H1 (cell line): ENCODE data around the gene HRH3. TPM values are rescaled to one million over a fixed set of nuclear protein-coding genes. Genes with fewer than 3 reads are reported as not detected.

ENCODE experiments used
- CTCF ChIA-PET: fragments of 300-600 bp; sonication (Branson Sonifier 250); formaldehyde crosslinking; loops from one replicate; lab custom pipeline; 2021; ENCODE audit not compliant: partially characterized antibody; lab: Charles Lee
- POLR2A ChIA-PET: fragments of 300-600 bp; sonication (Branson Sonifier 250); formaldehyde crosslinking; loops from one replicate; lab custom pipeline; 2021; ENCODE audit warnings: inconsistent platforms; ENCODE audit not compliant: partially characterized antibody; lab: Charles Lee
- DNase-seq, 2 experiments: peaks; one replicate each; pipeline versions ENCODE4 v3.0.0 to v3.0.0-alpha.2; 2010 to 2022; ENCODE audit warnings: low spot score in 2 of 2, low read depth in 1 of 2, mixed read lengths in 1 of 2
- FAIRE-seq: peaks from 2 replicates; lab custom pipeline; 2011; peaks lifted over from hg19 to GRCh38; lab: Jason Lieb, UNC
- H2AFZ ChIP-seq: 2 replicates; pipeline ENCODE4 v1.8.1; 2012; ENCODE audit warnings: low read length, inconsistent platforms
- H2AK5ac ChIP-seq: 2 replicates; pipeline ENCODE4 v1.6.1; 2013; ENCODE audit warnings: low read depth, low read length
- H2BK120ac ChIP-seq: replicated peaks from 2 replicates; pipeline ENCODE3; 2013; ENCODE audit warnings: low read depth, low read length, inconsistent platforms
- H2BK12ac ChIP-seq: 2 replicates; pipeline ENCODE4 v1.6.1; 2013; ENCODE audit warnings: low read depth, low read length
- H2BK15ac ChIP-seq: 2 replicates; pipeline ENCODE4 v1.6.1; 2013; ENCODE audit warnings: low read length
- H2BK20ac ChIP-seq: 2 replicates; pipeline ENCODE4 v1.6.1; 2013; ENCODE audit warnings: low read length
- H2BK5ac ChIP-seq: 2 replicates; pipeline ENCODE4 v1.6.1; 2013; ENCODE audit warnings: low read depth, low read length
- H3K14ac ChIP-seq: 2 replicates; pipeline ENCODE4 v1.6.1; 2013; ENCODE audit warnings: inconsistent platforms; ENCODE audit not compliant: insufficient read length
- H3K18ac ChIP-seq: 2 replicates; pipeline ENCODE4 v1.6.1; 2013; ENCODE audit warnings: low read length; ENCODE audit errors: extremely low read depth
- H3K23ac ChIP-seq: 2 replicates; pipeline ENCODE4 v1.6.1; 2013; ENCODE audit warnings: inconsistent platforms; ENCODE audit not compliant: insufficient read length
- H3K23me2 ChIP-seq: 2 replicates; pipeline ENCODE4 v1.6.1; 2013; ENCODE audit warnings: low read depth, low read length
- H3K27ac ChIP-seq: 2 replicates; pipeline ENCODE4 v1.6.1; 2011; ENCODE audit warnings: low read depth, low read length, inconsistent platforms
- H3K27me3 ChIP-seq, 4 experiments: replicated peaks in 1 of 4; 1 replicate in 1 of 4; 2 replicates in 3 of 4; pipeline versions ENCODE4 v1.6.1 to v1.8.1; 2011 to 2013; ENCODE audit warnings: low read length in 3 of 4, mild to moderate bottlenecking in 3 of 4, inconsistent platforms in 2 of 4, mixed read lengths in 2 of 4, moderate library complexity in 1 of 4; ENCODE audit not compliant: control insufficient read depth in 3 of 4, insufficient read depth in 3 of 4; ENCODE audit errors: extremely low read depth in 1 of 4
- H3K36me3 ChIP-seq, 4 experiments: 2 replicates each; pipeline versions ENCODE4 v1.6.1 to v1.8.1; 2011 to 2013; ENCODE audit warnings: mild to moderate bottlenecking in 4 of 4, low read length in 3 of 4, moderate library complexity in 2 of 4, control low read depth in 1 of 4, inconsistent platforms in 1 of 4; ENCODE audit not compliant: insufficient read depth in 4 of 4, control insufficient read depth in 2 of 4
- H3K4ac ChIP-seq: replicated peaks from 2 replicates; pipeline ENCODE3; 2013; ENCODE audit warnings: low read length, low read depth, mixed read lengths, inconsistent platforms; ENCODE audit not compliant: insufficient read length
- H3K4me1 ChIP-seq, 4 experiments: replicated peaks in 1 of 4; 1 replicate in 1 of 4; 2 replicates in 3 of 4; pipeline versions ENCODE4 v1.6.1 to v1.8.1; 2011 to 2013; ENCODE audit warnings: low read length in 3 of 4, inconsistent platforms in 2 of 4, mixed read lengths in 1 of 4; ENCODE audit not compliant: insufficient read depth in 4 of 4, control insufficient read depth in 3 of 4
- H3K4me2 ChIP-seq, 2 experiments: 2 replicates each; pipeline versions ENCODE4 v1.6.1 to v1.8.1; 2011 to 2013; ENCODE audit warnings: low read depth in 2 of 2, low read length in 2 of 2, control low read depth in 1 of 2, inconsistent platforms in 1 of 2, mild to moderate bottlenecking in 1 of 2; ENCODE audit not compliant: insufficient read depth in 1 of 2
- H3K4me3 ChIP-seq, 4 experiments: fragments of 200-600, 300-600 bp in 1 of 4; sonication (generic), shearing (Covaris generic), sonication (Bioruptor Twin) in 1 of 4; 2 replicates each; pipeline versions ENCODE4 v1.5.1 to v1.8.1; 2011 to 2016; ENCODE audit warnings: low read length in 4 of 4, low read depth in 3 of 4, control low read depth in 2 of 4, inconsistent platforms in 2 of 4, mild to moderate bottlenecking in 2 of 4, mixed read lengths in 1 of 4, moderate library complexity in 1 of 4; ENCODE audit not compliant: insufficient read depth in 2 of 4; ENCODE audit errors: extremely low read depth in 1 of 4
- H3K56ac ChIP-seq: replicated peaks from 2 replicates; pipeline ENCODE3; 2013; ENCODE audit warnings: low read depth, mild to moderate bottlenecking, mixed read lengths, low read length, inconsistent platforms; ENCODE audit not compliant: insufficient read length
- H3K79me1 ChIP-seq: 2 replicates; pipeline ENCODE4 v1.6.1; 2013; ENCODE audit warnings: low read depth, low read length, control low read depth
- H3K79me2 ChIP-seq, 2 experiments: 2 replicates each; pipeline versions ENCODE4 v1.6.1 to v1.8.1; 2012 to 2013; ENCODE audit warnings: low read length in 2 of 2, mild to moderate bottlenecking in 2 of 2, inconsistent platforms in 1 of 2; ENCODE audit not compliant: insufficient read depth in 2 of 2, control insufficient read depth in 1 of 2
- H3K9ac ChIP-seq, 4 experiments: replicated peaks in 1 of 4; 1 replicate in 1 of 4; 2 replicates in 3 of 4; pipeline versions ENCODE4 v1.6.1 to v1.8.1; 2011 to 2013; ENCODE audit warnings: low read depth in 3 of 4, low read length in 3 of 4, control low read depth in 2 of 4, mild to moderate bottlenecking in 2 of 4, moderate library complexity in 2 of 4, inconsistent platforms in 1 of 4; ENCODE audit errors: extremely low read depth in 1 of 4
- H3K9me3 ChIP-seq, 2 experiments: 2 replicates each; pipeline versions ENCODE4 v1.6.1 to v1.8.1; 2012 to 2013; ENCODE audit warnings: mild to moderate bottlenecking in 2 of 2, moderate library complexity in 2 of 2, control low read depth in 1 of 2, inconsistent platforms in 1 of 2, low read depth in 1 of 2, low read length in 1 of 2, mixed read lengths in 1 of 2; ENCODE audit not compliant: insufficient read depth in 2 of 2
- H4K20me1 ChIP-seq, 2 experiments: replicated peaks in 1 of 2; 2 replicates each; pipeline versions ENCODE3 to v1.8.1; 2011 to 2013; ENCODE audit warnings: inconsistent platforms in 2 of 2, low read length in 2 of 2, mild to moderate bottlenecking in 1 of 2; ENCODE audit not compliant: insufficient read depth in 2 of 2, control insufficient read depth in 1 of 2
- H4K5ac ChIP-seq: 2 replicates; pipeline ENCODE4 v1.6.1; 2013; ENCODE audit warnings: low read length, low read depth, mixed read lengths, inconsistent platforms; ENCODE audit not compliant: insufficient read length
- H4K8ac ChIP-seq: 2 replicates; pipeline ENCODE4 v1.8.0; 2013; ENCODE audit warnings: mild to moderate bottlenecking, moderate library complexity, low read length, inconsistent platforms; ENCODE audit not compliant: insufficient read depth; ENCODE audit errors: extremely low read depth
- H4K91ac ChIP-seq: replicated peaks from 2 replicates; pipeline ENCODE3; 2013; ENCODE audit warnings: low read length, mixed read lengths, inconsistent platforms; ENCODE audit not compliant: insufficient read length
- CTCF ChIP-seq, 3 experiments: IDR thresholded peaks; 1 replicate in 2 of 3; 2 replicates in 1 of 3; pipeline versions ENCODE4 v1.5.1 to v1.6.1; 2011; ENCODE audit warnings: low read length in 3 of 3, mild to moderate bottlenecking in 3 of 3, inconsistent platforms in 2 of 3, low read depth in 1 of 3, moderate library complexity in 1 of 3; ENCODE audit not compliant: insufficient read depth in 1 of 3; ENCODE audit errors: control extremely low read depth in 1 of 3
- RFX5 ChIP-seq: IDR thresholded peaks from 2 replicates; pipeline ENCODE4 v1.6.1; 2011; ENCODE audit warnings: low read depth, low read length, improper control_type of control experiment, borderline replicate concordance
- WGBS, 2 experiments: shearing (Covaris generic) in 1 of 2; methylation state at CpG; one replicate each; pipeline versions ENCODE4 v1.1.6 to v1.1.7; 2013 to 2015; ENCODE audit warnings: low lambda C conversion rate in 2 of 2, mixed read lengths in 2 of 2, inconsistent platforms in 1 of 2, low coverage in 1 of 2, missing lambda C conversion rate in 1 of 2; ENCODE audit not compliant: insufficient replicate concordance in 2 of 2, insufficient coverage in 1 of 2, insufficient read length in 1 of 2; ENCODE audit errors: extremely low coverage in 1 of 2, missing lambda C conversion rate in 1 of 2; 5-methylcytosine and 5-hydroxymethylcytosine counted together
- polyA plus RNA-seq, 7 experiments: library from polyadenylated mRNA; depleted of rRNA in 3 of 7; stranded (reverse) in 5 of 7; unstranded in 2 of 7; fragments of >200 nt in 5 of 7; fragments of 200-250 nt in 2 of 7; gene quantifications; 1 replicate in 5 of 7; 2 replicates in 1 of 7; 4 replicates in 1 of 7; pipeline versions ENCODE4 v1.2.1 to v1.2.3, GENCODE V29; 2011 to 2013; ENCODE audit warnings: missing spikeins in 2 of 7, mixed read lengths in 2 of 7
- total RNA-seq: library from RNA; stranded (reverse); fragmentation: NEBNext Ultra II Directional; extraction: Animal tissue kit (Norgen Biotek cat#: 25700); gene quantifications from 2 replicates; pipeline ENCODE4 v1.2.1, GENCODE V29; 2021

HRH3 gene
- total and polyA plus RNA-seq, 2 of the 8 experiments (the other 6 are each of a cell fraction or from before 2014, with no cell fraction given): 2.0 to 4.5 TPM

GRCh38 chr20:62174870-62175624 lies 45.0 kb downstream of the HRH3 start:
- no peak overlapping the region for H3K18ac ChIP-seq
- no peak overlapping the region for H2AK5ac ChIP-seq
- H3K36me3 ChIP-seq: peaks cover 2 to 24% (median 14%) of the 10 kb centered on the region in 4 experiments; a peak in 6 of 8 replicates
- no peaks in the 10 kb centered on the region for H3K79me1 ChIP-seq
- H2BK20ac ChIP-seq: no peak overlapping the region
- H3K9ac ChIP-seq: no peak overlapping the region
- CTCF ChIA-PET: interaction anchor here (0.6 to 1.2 kb wide), 5 partner anchors 10 to 754 kb away, joined by 3 to 4 read pairs (median 4); no protein-coding TSS in a partner anchor
- TF ChIP-seq CTCF (IDR thresholded peaks at IDR 0.05; ENCODE audit: control extremely low read depth in 1 of 3, insufficient read depth in 1 of 3, low read depth in 1 of 3, low read length in 3 of 3): peak in 1 of 3 experiments; percentile 0; a peak in 1 of 4 replicates
- TF ChIP-seq RFX5: no peak
- no peak overlapping the region for H3K4me3 ChIP-seq
- no peaks in the 10 kb centered on the region for H3K9me3 ChIP-seq
- H3K4ac ChIP-seq: no peak overlapping the region
- no peaks in the 10 kb centered on the region for H3K23me2 ChIP-seq
- H2BK15ac ChIP-seq: no peak overlapping the region
- H3K23ac ChIP-seq: no peak overlapping the region
- H2BK12ac ChIP-seq: no peak overlapping the region
- POLR2A ChIA-PET: interaction anchor here (0.6 to 1.6 kb wide), 7 partner anchors 8 to 53 kb away, joined by 3 to 7 read pairs (median 3); partner anchors contain the start of gene MTG2
- H3K4me1 ChIP-seq: no peaks in the 10 kb centered on the region
- 90% methylated on average over 26 of the region's 26 CpGs; no CpG with 5 or more reads in 1 of the 2 experiments for WGBS, 2 experiments
- no peak overlapping the region for H3K4me2 ChIP-seq
- H2AFZ ChIP-seq: no peak overlapping the region
- no peaks in the 10 kb centered on the region for H3K79me2 ChIP-seq
- H2BK120ac ChIP-seq: no peak overlapping the region
- no peak overlapping the region for H3K56ac ChIP-seq
- no peak overlapping the region for H4K5ac ChIP-seq
- DNase-seq (no peak), FAIRE-seq (no peak)
- H2BK5ac ChIP-seq: no peak overlapping the region
- H4K20me1 ChIP-seq: peaks cover 0 to 4% of the 10 kb centered on the region in 2 experiments
- H3K14ac ChIP-seq: no peak overlapping the region
- H3K27ac ChIP-seq: no peak overlapping the region
- H3K27me3 ChIP-seq: no peaks in the 10 kb centered on the region
- H4K91ac ChIP-seq: no peak overlapping the region
- no peak overlapping the region; the same call in 1 of the 2 replicates for H4K8ac ChIP-seq
